KMS-11 (cell line): Measurements from ENCODE around the gene HSPB2.

Experiments used
- H2AFZ ChIP-seq: fragments of 200-600 bp; sonication (generic); 2 replicates; pipeline ENCODE4 v1.6.1; 2016; ENCODE audit warnings: antibody characterized with exemption, mixed run types, low read depth
- H3K27ac ChIP-seq: fragments of 200-600 bp; sonication (generic); 2 replicates; pipeline ENCODE4 v1.6.1; 2016; ENCODE audit warnings: mild to moderate bottlenecking, mixed run types
- H3K27me3 ChIP-seq: fragments of 200-600 bp; sonication (generic); 2 replicates; pipeline ENCODE4 v1.6.1; 2017; ENCODE audit warnings: mild to moderate bottlenecking, low read depth, mixed run types, moderate library complexity; ENCODE audit not compliant: insufficient read depth
- H3K36me3 ChIP-seq: fragments of 200-600 bp; sonication (generic); 2 replicates; pipeline ENCODE4 v1.6.1; 2017; ENCODE audit warnings: mild to moderate bottlenecking, mixed run types; ENCODE audit not compliant: insufficient read depth
- H3K4me1 ChIP-seq: fragments of 200-600 bp; sonication (generic); 2 replicates; pipeline ENCODE4 v1.6.1; 2016; ENCODE audit warnings: mild to moderate bottlenecking, low read depth, mixed run types; ENCODE audit not compliant: poor library complexity, severe bottlenecking
- H3K4me2 ChIP-seq: fragments of 200-600 bp; sonication (generic); 2 replicates; pipeline ENCODE4 v1.7.0; 2016; ENCODE audit warnings: mild to moderate bottlenecking, mixed run types
- H3K4me3 ChIP-seq: fragments of 200-600 bp; sonication (generic); IDR thresholded peaks from 2 replicates; pipeline ENCODE4 v1.6.1; 2017; ENCODE audit warnings: low read depth, low read length, mixed read lengths; ENCODE audit not compliant: insufficient read depth
- H3K79me2 ChIP-seq: fragments of 200-600 bp; sonication (generic); 2 replicates; pipeline ENCODE4 v1.6.1; 2016; ENCODE audit warnings: low read depth, mixed run types; ENCODE audit not compliant: insufficient read depth
- H3K9ac ChIP-seq: fragments of 200-600 bp; sonication (generic); 2 replicates; pipeline ENCODE4 v1.6.1; 2016; ENCODE audit warnings: mild to moderate bottlenecking, mixed run types
- H4K20me1 ChIP-seq: fragments of 200-600 bp; sonication (generic); 2 replicates; pipeline ENCODE4 v1.6.1; 2016; ENCODE audit warnings: mild to moderate bottlenecking, mixed run types; ENCODE audit not compliant: insufficient read depth
- CTCF ChIP-seq: fragments of 200-600 bp; sonication (generic); conservative IDR thresholded peaks from 2 replicates; pipeline ENCODE4 v1.6.1; 2017; ENCODE audit warnings: low read depth, mild to moderate bottlenecking, antibody characterized with exemption, low read length, moderate library complexity, mixed read lengths

HSPB2 gene

GRCh38 chr11:111961389-111962300 lies 49.1 kb downstream of the HSPB2 start:
- TF ChIP-seq CTCF = no peak
- Histone ChIP-seq H3K79me2 (no peaks in the 10 kb centered on the region), H3K4me2 (no peak overlapping the region), H2AFZ (no peak overlapping the region), H3K4me3 (no peak overlapping the region), H3K27me3 (no peaks in the 10 kb centered on the region), H4K20me1 (no peaks in the 10 kb centered on the region), H3K9ac (no peak overlapping the region), H3K27ac (no peak overlapping the region), H3K36me3 (no peaks in the 10 kb centered on the region), H3K4me1 (no peaks in the 10 kb centered on the region)
